ENCODE results near the gene SLC16A3.

- TF ChIP-seq, protein P1, sequence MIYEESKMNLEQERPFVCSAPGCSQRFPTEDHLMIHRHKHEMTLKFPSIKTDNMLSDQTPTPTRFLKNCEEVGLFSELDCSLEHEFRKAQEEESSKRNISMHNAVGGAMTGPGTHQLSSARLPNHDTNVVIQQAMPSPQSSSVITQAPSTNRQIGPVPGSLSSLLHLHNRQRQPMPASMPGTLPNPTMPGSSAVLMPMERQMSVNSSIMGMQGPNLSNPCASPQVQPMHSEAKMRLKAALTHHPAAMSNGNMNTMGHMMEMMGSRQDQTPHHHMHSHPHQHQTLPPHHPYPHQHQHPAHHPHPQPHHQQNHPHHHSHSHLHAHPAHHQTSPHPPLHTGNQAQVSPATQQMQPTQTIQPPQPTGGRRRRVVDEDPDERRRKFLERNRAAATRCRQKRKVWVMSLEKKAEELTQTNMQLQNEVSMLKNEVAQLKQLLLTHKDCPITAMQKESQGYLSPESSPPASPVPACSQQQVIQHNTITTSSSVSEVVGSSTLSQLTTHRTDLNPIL (CRISPR knock-in tag; IDR thresholded peaks at IDR 0.05; ENCODE audit: low read depth) = no peak
- TF ChIP-seq PATZ1 (CRISPR knock-in tag; IDR thresholded peaks at IDR 0.05; ENCODE audit: borderline replicate concordance) (no peak), GLIS3 (CRISPR knock-in tag; IDR thresholded peaks at IDR 0.05) (no peak), TCF4 (CRISPR knock-in tag; IDR thresholded peaks at IDR 0.05; ENCODE audit: borderline replicate concordance) (no peak), ZNF565 (CRISPR knock-in tag; conservative IDR thresholded peaks at IDR 0.05; ENCODE audit: low read depth) (no peak)
Measured at GRCh38 chr17:82202981-82203380, 25.9 kb upstream of the SLC16A3 start.
